Smooth muscle cell (in vitro differentiated cells): ENCODE data around the gene ULBP1. TPM values are rescaled to one million over a fixed set of nuclear protein-coding genes. Genes with fewer than 3 reads are reported as not detected.

Experiments
- DNase-seq: peaks from one replicate; lab custom pipeline; 2025; ENCODE audit not compliant: unreplicated experiment; lab: John Stamatoyannopoulos, UW
- H2AFZ ChIP-seq: fragments of 200-600 bp; sonication (generic); 2 replicates; pipeline ENCODE4 v1.6.0; 2016; ENCODE audit warnings: antibody characterized with exemption, low read depth, mild to moderate bottlenecking
- H3F3A ChIP-seq: fragments of 200-600 bp; sonication (generic); 2 replicates; pipeline ENCODE4 v1.6.0; 2017; ENCODE audit warnings: antibody characterized with exemption, low read depth
- H3K27ac ChIP-seq: fragments of 200-600 bp; sonication (generic); 2 replicates; pipeline ENCODE4 v1.5.1; 2016; ENCODE audit warnings: low read depth, mild to moderate bottlenecking
- H3K27me3 ChIP-seq: fragments of 200-600 bp; sonication (generic); 2 replicates; pipeline ENCODE4 v1.6.1; 2016; ENCODE audit warnings: low read depth, mild to moderate bottlenecking
- H3K36me3 ChIP-seq: fragments of 200-600 bp; sonication (generic); 2 replicates; pipeline ENCODE4 v1.5.1; 2016; ENCODE audit warnings: low read depth
- H3K4me1 ChIP-seq: fragments of 200-600 bp; sonication (generic); 2 replicates; pipeline ENCODE4 v1.5.1; 2016; ENCODE audit warnings: low read depth
- H3K4me2 ChIP-seq: fragments of 200-600 bp; sonication (generic); 2 replicates; pipeline ENCODE4 v1.6.0; 2016; ENCODE audit warnings: mild to moderate bottlenecking
- H3K4me3 ChIP-seq: fragments of 200-600 bp; sonication (generic); 2 replicates; pipeline ENCODE4 v1.5.1; 2016; ENCODE audit warnings: mild to moderate bottlenecking
- H3K79me2 ChIP-seq: fragments of 200-600 bp; sonication (generic); 2 replicates; pipeline ENCODE4 v1.6.0; 2016; ENCODE audit warnings: low read depth, mild to moderate bottlenecking
- H3K9ac ChIP-seq: fragments of 200-600 bp; sonication (generic); 2 replicates; pipeline ENCODE4 v1.6.0; 2016; ENCODE audit warnings: low read depth
- H3K9me3 ChIP-seq: fragments of 200-600 bp; sonication (generic); replicated peaks from 2 replicates; pipeline ENCODE4 v1.5.1; 2016; ENCODE audit warnings: low read depth
- H4K20me1 ChIP-seq: fragments of 200-600 bp; sonication (generic); 2 replicates; pipeline ENCODE4 v1.6.0; 2016; ENCODE audit warnings: low read depth
- CTCF ChIP-seq: fragments of 200-600 bp; sonication (generic); IDR thresholded peaks from 2 replicates; pipeline ENCODE4 v1.5.1; 2017; ENCODE audit warnings: borderline replicate concordance, mild to moderate bottlenecking, antibody characterized with exemption; ENCODE audit not compliant: insufficient read depth, poor library complexity, severe bottlenecking
- whole genome bisulfite sequencing: methylation state at CpG from one replicate; pipeline ENCODE4 v1.1.7; 2016; ENCODE audit warnings: low lambda C conversion rate; 5-methylcytosine and 5-hydroxymethylcytosine counted together
- polyA plus RNA-seq: library from polyadenylated mRNA; unstranded; fragments of >200 nt; fragmentation: Nextera tagmentation; extraction: Ambion mirVana; gene quantifications from 2 replicates; pipeline ENCODE4 v1.2.1, GENCODE V29; 2016
- total RNA-seq: library from RNA; depleted of rRNA; stranded (reverse); fragments of >200 nt; gene quantifications from 2 replicates; pipeline ENCODE4 v1.2.3, GENCODE V29; 2014

ULBP1 gene
- total and polyA plus RNA-seq, 2 experiments from 2014 or later: 0.72 to 1.7 TPM

GRCh38 chr6:149995235-149995750, 31.6 kb downstream of the ULBP1 start:
- H3K4me1 ChIP-seq: peaks cover 8% of the 10 kb centered on the region
- no peaks in the 10 kb centered on the region for H3K9me3 ChIP-seq
- no peak overlapping the region for H2AFZ ChIP-seq
- H3K4me3 ChIP-seq: no peak overlapping the region
- no peak overlapping the region for H3K4me2 ChIP-seq
- H4K20me1 ChIP-seq: no peaks in the 10 kb centered on the region
- WGBS: 77% methylated on average over 6 of the region's 6 CpGs
- no peaks in the 10 kb centered on the region for H3F3A ChIP-seq
- H3K36me3 ChIP-seq: no peaks in the 10 kb centered on the region
- no peak for TF ChIP-seq CTCF
- peaks cover 93% of the 10 kb centered on the region for H3K27me3 ChIP-seq
- no peak overlapping the region for H3K9ac ChIP-seq
- H3K27ac ChIP-seq: no peak overlapping the region
- no peaks in the 10 kb centered on the region for H3K79me2 ChIP-seq
- no peak for DNase-seq

- no peak for TF ChIP-seq CTCF
- no peak overlapping the region for H3K4me2 ChIP-seq
- no peaks in the 10 kb centered on the region for H3K79me2 ChIP-seq
- no peaks in the 10 kb centered on the region for H4K20me1 ChIP-seq
- no peak overlapping the region for H2AFZ ChIP-seq
- no peaks in the 10 kb centered on the region for H3K36me3 ChIP-seq
- 52% methylated on average over 7 of the region's 7 CpGs for WGBS
- no peak overlapping the region for H3K9ac ChIP-seq
- no peak overlapping the region for H3K4me3 ChIP-seq
- peaks cover 3% of the 10 kb centered on the region for H3K4me1 ChIP-seq
- peaks cover 86% of the 10 kb centered on the region for H3K27me3 ChIP-seq
- DNase-seq: no peak
- H3F3A ChIP-seq: no peaks in the 10 kb centered on the region
- H3K27ac ChIP-seq: no peak overlapping the region
- no peaks in the 10 kb centered on the region for H3K9me3 ChIP-seq
Measured at GRCh38 chr6:149995971-149996370, 32.2 kb downstream of the ULBP1 start.

- no peak for DNase-seq
- Histone ChIP-seq H2AFZ (no peak overlapping the region), H4K20me1 (no peaks in the 10 kb centered on the region), H3K27me3 (peaks cover 55% of the 10 kb centered on the region), H3K9ac (no peak overlapping the region), H3K4me2 (no peak overlapping the region), H3K27ac (no peak overlapping the region), H3K9me3 (no peaks in the 10 kb centered on the region), H3F3A (no peaks in the 10 kb centered on the region), H3K4me1 (no peaks in the 10 kb centered on the region), H3K36me3 (no peaks in the 10 kb centered on the region), H3K79me2 (no peaks in the 10 kb centered on the region), H3K4me3 (no peak overlapping the region)
- WGBS: 86% methylated on average over 2 of the region's 2 CpGs
- no peak for TF ChIP-seq CTCF
Measured at GRCh38 chr6:149999636-150000035, 35.9 kb downstream of the ULBP1 start.

DNA sequence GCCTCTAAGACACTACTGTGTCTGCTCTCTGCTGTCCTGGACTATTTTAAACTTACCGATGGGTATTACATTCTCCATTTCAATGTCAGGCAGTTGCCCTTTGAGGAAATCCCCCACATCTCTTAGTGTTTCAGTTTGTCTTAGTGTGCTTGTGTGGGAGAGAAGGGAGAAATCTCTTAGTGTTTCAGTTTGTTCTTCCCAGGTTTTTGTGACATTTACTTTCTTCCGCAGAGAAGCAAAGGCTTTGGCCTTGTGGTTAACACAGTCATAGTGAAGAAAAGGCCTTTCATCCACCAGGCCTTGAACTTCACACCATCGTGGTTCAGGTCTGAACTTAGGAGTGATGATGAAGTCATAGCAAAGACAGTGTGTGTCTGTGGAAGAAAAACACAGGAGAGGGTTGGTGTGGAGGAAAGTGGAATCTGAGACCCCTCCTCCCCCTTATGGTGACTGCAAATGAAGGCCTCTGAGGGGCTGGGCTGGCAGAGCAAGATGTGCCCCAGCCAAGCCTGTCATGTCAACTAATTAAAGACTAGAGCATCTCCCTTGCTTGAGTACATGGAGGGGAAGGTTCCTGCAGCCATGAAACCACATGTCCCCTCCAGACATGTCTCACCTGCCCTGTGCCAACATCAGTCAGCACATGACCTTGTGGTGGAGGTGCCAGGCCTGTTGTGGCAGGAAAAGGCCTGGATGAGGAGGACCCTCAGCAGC, 37.7 kb downstream of the ULBP1 start:
- Histone ChIP-seq H2AFZ (no peak overlapping the region), H4K20me1 (no peaks in the 10 kb centered on the region), H3K79me2 (no peaks in the 10 kb centered on the region), H3K27me3 (peaks cover 43% of the 10 kb centered on the region), H3F3A (no peaks in the 10 kb centered on the region), H3K4me1 (no peaks in the 10 kb centered on the region), H3K9me3 (no peaks in the 10 kb centered on the region), H3K4me2 (no peak overlapping the region), H3K27ac (no peak overlapping the region), H3K4me3 (no peak overlapping the region), H3K36me3 (no peaks in the 10 kb centered on the region), H3K9ac (no peak overlapping the region)
- no peak for DNase-seq
- WGBS: 35% methylated on average over 3 of the region's 3 CpGs
- no peak for TF ChIP-seq CTCF
